A549 (cell line): Measurements from ENCODE around the gene GBF1. TPM values are rescaled to one million over a fixed set of nuclear protein-coding genes. Genes with fewer than 3 reads are reported as not detected.

Experiments
- ATAC-seq, 2 experiments: fragments of 200-7000 bp in 1 of 2; fragments of >200 bp in 1 of 2; cut with Nextera tagmentation in 1 of 2; cut with Tn5 transposase in 1 of 2; 3 replicates each; pipeline versions ENCODE4 v1.8.0 to v1.9.1; 2018 to 2020; ENCODE audit warnings: mild to moderate bottlenecking in 1 of 2, moderate library complexity in 1 of 2
- CTCF ChIA-PET: fragments of 300-600 bp; sonication (Branson Sonifier 250); formaldehyde crosslinking; extraction: SDS; loops from one replicate; lab custom pipeline; 2021; ENCODE audit warnings: antibody characterized with exemption, inconsistent platforms; lab: Yijun Ruan, JAX
- POLR2A ChIA-PET: fragments of 350-600 bp; formaldehyde crosslinking; extraction: SDS; loops from one replicate; lab custom pipeline; 2021; ENCODE audit warnings: antibody characterized with exemption, inconsistent platforms; lab: Yijun Ruan, JAX
- DNase-seq, 2 experiments: peaks; one replicate each; pipeline versions ENCODE4 v3.0.0 to v3.0.0-alpha.2; 2011 to 2016; ENCODE audit warnings: low read depth in 1 of 2, low spot score in 1 of 2
- FAIRE-seq: peaks from 2 replicates; lab custom pipeline; 2011; peaks lifted over from hg19 to GRCh38; lab: Jason Lieb, UNC
- H3K27ac ChIP-seq, 2 experiments: fragments of >200 bp; sonication (Bioruptor Twin); formaldehyde crosslinking; 3 replicates each; pipeline ENCODE4 v1.5.1; 2016 to 2017
- H3K4me1 ChIP-seq: fragments of >200 bp; sonication (Bioruptor Twin); formaldehyde crosslinking; 3 replicates; pipeline ENCODE4 v1.6.1; 2016
- H3K4me2 ChIP-seq: fragments of >200 bp; sonication (Bioruptor Twin); formaldehyde crosslinking; 3 replicates; pipeline ENCODE4 v1.6.1; 2016
- H3K4me3 ChIP-seq: fragments of >200 bp; sonication (Bioruptor Twin); formaldehyde crosslinking; 3 replicates; pipeline ENCODE4 v1.5.1; 2016
- H3K9me3 ChIP-seq: fragments of >200 bp; sonication (Bioruptor Twin); formaldehyde crosslinking; 3 replicates; pipeline ENCODE4 v1.6.1; 2016
- BHLHE40 ChIP-seq: IDR thresholded peaks from 2 replicates; pipeline ENCODE4 v1.6.1; 2012; ENCODE audit warnings: low read depth, low read length, inconsistent platforms
- CBX2 ChIP-seq: fragments of 200-600 bp; sonication (generic); IDR thresholded peaks from 2 replicates; pipeline ENCODE4 v1.6.1; 2016; ENCODE audit warnings: low read depth, mild to moderate bottlenecking, borderline replicate concordance
- CEBPB ChIP-seq, 2 experiments: fragments of >200 bp in 1 of 2; sonication (Bioruptor Twin) in 1 of 2; formaldehyde crosslinking in 1 of 2; IDR thresholded peaks; 2 replicates each; pipeline ENCODE4 v1.6.1; 2012 to 2016
- CHD2 ChIP-seq: fragments of 150-350 bp; IDR thresholded peaks from 2 replicates; pipeline ENCODE4 v1.6.1; 2014; ENCODE audit warnings: low read length; ENCODE audit not compliant: partially characterized antibody
- CHD4 ChIP-seq: fragments of 200-600 bp; sonication (generic); IDR thresholded peaks from 2 replicates; pipeline ENCODE4 v1.6.1; 2016; ENCODE audit warnings: antibody characterized with exemption, mild to moderate bottlenecking, borderline replicate concordance
- FOSB ChIP-seq: fragments of 250-450 bp; sonication (Bioruptor Pico); IDR thresholded peaks from 2 replicates; pipeline ENCODE4 v1.5.0; 2020; ENCODE audit warnings: mild to moderate bottlenecking, moderate library complexity
- FOXS1 ChIP-seq: fragments of 250-450 bp; sonication (Bioruptor Pico); IDR thresholded peaks from 2 replicates; pipeline ENCODE4 v1.5.0; 2020; ENCODE audit warnings: mild to moderate bottlenecking, moderate library complexity
- HEYL ChIP-seq: fragments of 250-450 bp; sonication (Bioruptor Pico); IDR thresholded peaks from 2 replicates; pipeline ENCODE4 v1.8.0; 2021; ENCODE audit warnings: mild to moderate bottlenecking, moderate library complexity
- HOXA7 ChIP-seq: fragments of 250-450 bp; sonication (Bioruptor Pico); IDR thresholded peaks from 2 replicates; pipeline ENCODE4 v1.5.0; 2020; ENCODE audit warnings: mild to moderate bottlenecking, moderate library complexity
- HOXB5 ChIP-seq: fragments of 250-450 bp; sonication (Bioruptor Pico); IDR thresholded peaks from 2 replicates; pipeline ENCODE4 v1.5.0; 2020; ENCODE audit warnings: mild to moderate bottlenecking, moderate library complexity
- JUNB ChIP-seq: fragments of >200 bp; sonication (Bioruptor Twin); formaldehyde crosslinking; IDR thresholded peaks from 2 replicates; pipeline ENCODE4 v1.6.1; 2016
- MAFK ChIP-seq: fragments of 450-650 bp; IDR thresholded peaks from 2 replicates; pipeline ENCODE4 v1.6.1; 2014; ENCODE audit not compliant: partially characterized antibody
- PHF8 ChIP-seq: fragments of 200-600 bp; sonication (generic); IDR thresholded peaks from 2 replicates; pipeline ENCODE4 v1.6.1; 2016; ENCODE audit warnings: low read depth, mild to moderate bottlenecking, antibody characterized with exemption, moderate library complexity, borderline replicate concordance
- POLR2AphosphoS2 ChIP-seq: conservative IDR thresholded peaks from 2 replicates; pipeline ENCODE4 v1.6.1; 2012; ENCODE audit warnings: low read length, improper control_type of control experiment, inconsistent platforms
- RAD21 ChIP-seq, 2 experiments: fragments of >200 bp in 1 of 2; sonication (Bioruptor Twin) in 1 of 2; formaldehyde crosslinking in 1 of 2; IDR thresholded peaks in 1 of 2; conservative IDR thresholded peaks in 1 of 2; 2 replicates in 1 of 2; 3 replicates in 1 of 2; pipeline ENCODE4 v1.6.1; 2012 to 2018; ENCODE audit warnings: inconsistent platforms in 1 of 2
- ZC3H11A ChIP-seq: fragments of 450-650 bp; IDR thresholded peaks from 2 replicates; pipeline ENCODE4 v1.6.1; 2014; ENCODE audit warnings: antibody characterized with exemption, mild to moderate bottlenecking
- ZSCAN20 ChIP-seq: fragments of 250-450 bp; sonication (Bioruptor Pico); IDR thresholded peaks from 2 replicates; pipeline ENCODE4 v1.8.0; 2022; ENCODE audit warnings: mild to moderate bottlenecking, moderate library complexity
- WGBS: methylation state at CpG from one replicate; pipeline ENCODE4 v1.1.6; 2017; ENCODE audit errors: missing lambda C conversion rate; 5-methylcytosine and 5-hydroxymethylcytosine counted together
- polyA plus RNA-seq, 4 experiments: library from polyadenylated mRNA; depleted of rRNA in 3 of 4; stranded (reverse); fragments of >200 nt; fragmentation: RNase III in 1 of 4; extraction: RNeasy Plus Mini Kit Qiagen cat#74134 plus additional on column Dnase treatment in 1 of 4; gene quantifications; 2 replicates in 3 of 4; 3 replicates in 1 of 4; pipeline ENCODE4 v1.2.3, GENCODE V29; 2011 to 2017
- TF ChIP-seq, protein P1 (sequence below): fragments of >200 bp; sonication (Bioruptor Twin); formaldehyde crosslinking; IDR thresholded peaks from 2 replicates; pipeline ENCODE4 v1.6.1; 2016
- TF ChIP-seq, protein P2 (sequence below): fragments of >200 bp; sonication (Bioruptor Twin); formaldehyde crosslinking; IDR thresholded peaks from 3 replicates; pipeline ENCODE4 v1.6.1; 2016
- TF ChIP-seq, protein P3 (sequence below): IDR thresholded peaks from 2 replicates; pipeline ENCODE4 v1.6.1; 2012
- TF ChIP-seq, protein P4 (sequence below): fragments of 250-450 bp; sonication (Bioruptor Pico); IDR thresholded peaks from 2 replicates; pipeline ENCODE4 v1.5.0; 2021; ENCODE audit warnings: mild to moderate bottlenecking, moderate library complexity, borderline replicate concordance
- TF ChIP-seq, protein P5 (sequence below): IDR thresholded peaks from 2 replicates; pipeline ENCODE4 v1.6.1; 2012; ENCODE audit warnings: low read depth, borderline replicate concordance

Gene GBF1
- polyA plus RNA-seq, 2 of the 4 experiments (the other 2 are of a cell fraction): 20.4 to 21.3 TPM

DNA sequence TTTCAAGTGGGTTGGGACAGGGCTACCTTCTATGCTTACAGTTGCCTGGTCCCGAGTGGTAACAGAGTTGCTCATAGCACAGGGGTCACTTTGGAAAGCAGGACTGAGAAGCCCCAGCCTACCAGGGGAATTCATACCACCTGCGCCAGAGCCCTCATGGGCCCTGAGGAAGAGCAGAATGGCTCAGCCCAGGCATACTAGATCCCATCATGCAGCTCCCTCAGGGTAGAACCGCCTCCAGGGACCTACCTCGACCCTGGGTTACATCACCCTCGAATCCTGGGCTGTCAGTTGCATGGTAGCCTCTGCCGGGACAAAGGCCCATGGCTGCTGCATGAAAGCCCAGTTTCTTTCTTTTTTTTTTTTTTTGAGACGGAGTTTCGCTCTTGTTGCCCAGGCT is 184.1 kb downstream of the GBF1 start:
- ChIA-PET CTCF (interaction anchor here (17.4 kb wide), 1 partner anchor 29 kb away, joined by 337 read pairs; the partner anchor contains the start of gene NFKB2), POLR2A (no interaction called here)
- Histone ChIP-seq H3K4me3 (no peak overlapping the region), H3K4me2 (no peak overlapping the region), H3K9me3 (no peaks in the 10 kb centered on the region), H3K27ac (no peak overlapping the region), H3K4me1 (peaks cover 9% of the 10 kb centered on the region)
- FAIRE-seq: no peak
- 81% methylated on average over 8 of the region's 8 CpGs for WGBS
- no peak for ATAC-seq
- TF ChIP-seq CBX2 (no peak), ZSCAN20 (no peak), MAFK (no peak), FOXS1 (CRISPR knock-in tag) (no peak), CEBPB (IDR thresholded peaks at IDR 0.05) (no peak), PHF8 (no peak), HOXB5 (CRISPR knock-in tag) (no peak), RAD21 (conservative IDR thresholded peaks at IDR 0.05 in 1 of 2, IDR thresholded peaks at IDR 0.05 in 1 of 2) (no peak), CHD4 (no peak), CHD2 (no peak), JUNB (no peak), ZC3H11A (no peak), BHLHE40 (no peak)
- TF ChIP-seq, protein P1, sequence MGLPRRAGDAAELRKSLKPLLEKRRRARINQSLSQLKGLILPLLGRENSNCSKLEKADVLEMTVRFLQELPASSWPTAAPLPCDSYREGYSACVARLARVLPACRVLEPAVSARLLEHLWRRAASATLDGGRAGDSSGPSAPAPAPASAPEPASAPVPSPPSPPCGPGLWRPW: no peak
- TF ChIP-seq, protein P2, sequence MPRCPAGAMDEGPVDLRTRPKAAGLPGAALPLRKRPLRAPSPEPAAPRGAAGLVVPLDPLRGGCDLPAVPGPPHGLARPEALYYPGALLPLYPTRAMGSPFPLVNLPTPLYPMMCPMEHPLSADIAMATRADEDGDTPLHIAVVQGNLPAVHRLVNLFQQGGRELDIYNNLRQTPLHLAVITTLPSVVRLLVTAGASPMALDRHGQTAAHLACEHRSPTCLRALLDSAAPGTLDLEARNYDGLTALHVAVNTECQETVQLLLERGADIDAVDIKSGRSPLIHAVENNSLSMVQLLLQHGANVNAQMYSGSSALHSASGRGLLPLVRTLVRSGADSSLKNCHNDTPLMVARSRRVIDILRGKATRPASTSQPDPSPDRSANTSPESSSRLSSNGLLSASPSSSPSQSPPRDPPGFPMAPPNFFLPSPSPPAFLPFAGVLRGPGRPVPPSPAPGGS: no peak
- TF ChIP-seq, protein P3, sequence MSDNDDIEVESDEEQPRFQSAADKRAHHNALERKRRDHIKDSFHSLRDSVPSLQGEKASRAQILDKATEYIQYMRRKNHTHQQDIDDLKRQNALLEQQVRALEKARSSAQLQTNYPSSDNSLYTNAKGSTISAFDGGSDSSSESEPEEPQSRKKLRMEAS: no peak
- TF ChIP-seq, protein P4, sequence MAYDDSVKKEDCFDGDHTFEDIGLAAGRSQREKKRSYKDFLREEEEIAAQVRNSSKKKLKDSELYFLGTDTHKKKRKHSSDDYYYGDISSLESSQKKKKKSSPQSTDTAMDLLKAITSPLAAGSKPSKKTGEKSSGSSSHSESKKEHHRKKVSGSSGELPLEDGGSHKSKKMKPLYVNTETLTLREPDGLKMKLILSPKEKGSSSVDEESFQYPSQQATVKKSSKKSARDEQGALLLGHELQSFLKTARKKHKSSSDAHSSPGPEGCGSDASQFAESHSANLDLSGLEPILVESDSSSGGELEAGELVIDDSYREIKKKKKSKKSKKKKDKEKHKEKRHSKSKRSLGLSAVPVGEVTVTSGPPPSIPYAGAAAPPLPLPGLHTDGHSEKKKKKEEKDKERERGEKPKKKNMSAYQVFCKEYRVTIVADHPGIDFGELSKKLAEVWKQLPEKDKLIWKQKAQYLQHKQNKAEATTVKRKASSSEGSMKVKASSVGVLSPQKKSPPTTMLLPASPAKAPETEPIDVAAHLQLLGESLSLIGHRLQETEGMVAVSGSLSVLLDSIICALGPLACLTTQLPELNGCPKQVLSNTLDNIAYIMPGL (CRISPR knock-in tag): no peak
- TF ChIP-seq, all 56 proteins: peak for 0
- DNase-seq: no peak

DNA sequence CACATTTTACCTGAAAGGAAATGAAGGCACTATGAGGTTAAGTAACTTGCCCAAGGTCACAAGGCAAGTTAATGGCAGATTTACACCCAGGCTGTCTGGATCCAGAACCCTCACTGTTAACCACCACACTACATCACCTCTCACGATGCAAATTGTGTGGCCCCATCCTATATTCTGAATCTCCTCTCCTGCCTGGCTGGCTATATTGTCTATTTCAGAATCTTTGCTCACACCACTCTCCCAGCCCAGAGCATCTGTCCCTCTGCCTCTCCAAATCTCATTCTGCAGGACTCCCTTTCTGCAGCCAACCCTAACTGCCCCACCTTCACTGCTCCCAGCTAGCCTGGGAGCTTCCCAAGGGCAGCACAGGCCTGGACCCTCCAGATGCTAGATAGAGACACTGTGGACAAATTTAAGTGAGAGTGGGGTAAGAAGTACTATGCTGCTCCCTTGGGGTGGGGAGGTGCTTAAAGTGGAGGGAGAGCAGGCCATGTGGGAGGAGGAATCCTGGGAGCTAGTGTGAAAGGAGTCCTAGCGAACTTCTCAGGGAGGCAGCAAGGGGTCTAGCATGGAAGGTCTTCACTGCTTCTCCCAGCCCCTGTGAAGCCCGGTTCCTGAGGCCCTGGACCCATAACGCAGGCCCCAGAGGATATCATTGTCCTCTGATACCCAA is 186.3 kb downstream of the GBF1 start:
- peaks cover 14% of the 10 kb centered on the region for H3K4me1 ChIP-seq
- no peak for TF ChIP-seq HEYL (CRISPR knock-in tag)
- TF ChIP-seq CHD2: no peak
- TF ChIP-seq, protein P3: 0 out of 2 replicates have a peak, but pooled peaks have one; percentile 36
- TF ChIP-seq, protein P5, sequence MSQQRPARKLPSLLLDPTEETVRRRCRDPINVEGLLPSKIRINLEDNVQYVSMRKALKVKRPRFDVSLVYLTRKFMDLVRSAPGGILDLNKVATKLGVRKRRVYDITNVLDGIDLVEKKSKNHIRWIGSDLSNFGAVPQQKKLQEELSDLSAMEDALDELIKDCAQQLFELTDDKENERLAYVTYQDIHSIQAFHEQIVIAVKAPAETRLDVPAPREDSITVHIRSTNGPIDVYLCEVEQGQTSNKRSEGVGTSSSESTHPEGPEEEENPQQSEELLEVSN: 0 out of 2 replicates have a peak, but pooled peaks have one; percentile 18
- TF ChIP-seq HOXA7 (CRISPR knock-in tag): no peak
- TF ChIP-seq, protein P1: no peak
- no peak for TF ChIP-seq POLR2AphosphoS2
- TF ChIP-seq FOSB (CRISPR knock-in tag): no peak
- TF ChIP-seq, all 56 proteins: peak for 2
- ChIA-PET POLR2A (interaction anchor here (0.5 to 1.7 kb wide), 7 partner anchors 8 to 36 kb away, joined by 3 to 15 read pairs (median 3); partner anchors contain the start of genes FBXL15 and NFKB2), CTCF (interaction anchor here (0.7 to 17.4 kb wide), 8 partner anchors 8 to 262 kb away, joined by 3 to 337 read pairs (median 8); partner anchors contain the start of genes C10orf95, FBXL15 and NFKB2)
- H3K9me3 ChIP-seq: no peaks in the 10 kb centered on the region
- H3K27ac ChIP-seq: peak overlapping the region; percentile 92 to 95
- DNase-seq: peak in 1 of 2 experiments; percentile 45
- FAIRE-seq: no peak
- peak overlapping the region; percentile 91 for H3K4me2 ChIP-seq
- ATAC-seq: peak; percentile 44 to 56
- 21% methylated on average over 4 of the region's 4 CpGs for WGBS
- H3K4me3 ChIP-seq: peak overlapping the region; percentile 87
